Measurements from ENCODE around the gene ALDOB.

Gene ALDOB

DNA sequence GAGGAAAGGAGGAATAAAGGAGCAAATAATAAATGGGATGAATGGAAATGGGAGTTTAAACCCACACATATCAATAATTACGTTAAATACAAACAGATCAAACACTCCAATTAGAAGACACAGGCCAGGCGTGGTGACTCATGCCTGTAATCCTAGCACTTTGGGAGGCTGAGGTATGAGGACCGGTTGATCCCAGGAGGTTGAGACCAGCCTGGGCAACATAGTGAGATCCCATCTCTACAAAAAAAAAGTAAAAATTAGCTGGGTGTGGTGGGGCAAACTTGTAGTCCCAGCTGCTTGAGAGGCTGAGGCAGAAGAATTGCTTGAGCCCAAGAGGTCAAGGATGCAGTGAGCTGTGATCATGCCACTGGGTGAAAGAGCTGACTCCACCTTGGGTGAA lies 54.5 kb downstream of the ALDOB start:
- DNase-seq: no peak

GRCh38 chr9:101380295-101380694 lies 55.3 kb downstream of the ALDOB start:
- no peak for DNase-seq

- DNase-seq: no peak
These were observed 59.3 kb downstream of the ALDOB start for GRCh38 chr9:101376111-101376848.

DNA sequence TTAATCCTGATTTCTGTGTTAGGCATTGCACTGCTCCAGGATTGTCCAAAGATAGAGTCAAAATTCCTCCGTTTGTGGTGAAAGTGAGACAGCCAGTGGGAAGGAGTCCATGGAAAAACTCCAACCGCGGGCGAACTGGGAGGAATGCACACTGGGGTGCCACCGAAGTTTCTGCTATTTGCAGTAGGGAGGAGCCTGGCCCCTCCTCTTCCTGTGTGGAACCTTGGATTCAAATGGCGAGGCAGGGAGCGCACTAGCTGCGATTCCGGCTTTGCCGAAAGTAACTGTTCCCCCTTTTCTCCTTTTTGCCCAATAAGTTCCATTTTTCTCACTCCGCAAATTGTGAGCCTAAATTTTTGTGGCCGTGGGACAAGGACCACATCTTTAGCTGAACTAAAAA lies 60.0 kb downstream of the ALDOB start:
- DNase-seq: no peak

GRCh38 chr9:101372327-101373118 lies 63.1 kb downstream of the ALDOB start:
- no peak for DNase-seq

DNA sequence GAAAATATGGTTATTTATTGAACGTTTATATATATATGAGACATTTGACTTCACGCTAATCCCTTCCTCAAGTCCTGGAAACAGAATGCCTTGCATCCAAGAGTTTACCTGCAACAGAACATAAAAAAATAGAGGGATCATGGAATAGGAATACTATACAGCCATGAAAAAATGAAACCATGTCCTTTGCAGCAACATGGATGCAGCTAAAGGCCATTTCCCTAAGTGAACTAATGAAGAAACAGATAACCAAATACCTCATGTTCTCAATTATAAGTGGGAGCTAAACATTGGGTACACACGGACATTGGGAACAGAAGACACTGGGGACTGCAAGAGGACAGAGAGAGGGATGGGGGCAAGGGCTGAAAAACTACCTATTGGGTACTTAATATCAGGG lies 63.8 kb downstream of the ALDOB start:
- no peak for DNase-seq

All from islet precursor cell (in vitro differentiated cells).